ENCODE data around the gene PLIN4. TPM values are rescaled to one million over a fixed set of nuclear protein-coding genes. Genes with fewer than 3 reads are reported as not detected.

PLIN4 gene
- 0.43 and 2.5 TPM in 2 replicates for total RNA-seq

GRCh38 chr19:4518345-4519171, at the start of gene PLIN4:
PLIN4 (minus strand) TSS chr19:4518486; CDS start chr19:4518272, 214 bp downstream.

GRCh38 chr19:4559569-4559968, 41.3 kb upstream of the PLIN4 start, which contains the start of gene SEMA6B:
SEMA6B (minus strand) TSS chr19:4559684; CDS start chr19:4558457, 1,227 bp downstream.

GRCh38 chr19:4539693-4540581, 21.7 kb upstream of the PLIN4 start, which contains the start of gene LRG1:
LRG1 (minus strand) TSS chr19:4540036; CDS start chr19:4540013, 23 bp downstream.

DNA sequence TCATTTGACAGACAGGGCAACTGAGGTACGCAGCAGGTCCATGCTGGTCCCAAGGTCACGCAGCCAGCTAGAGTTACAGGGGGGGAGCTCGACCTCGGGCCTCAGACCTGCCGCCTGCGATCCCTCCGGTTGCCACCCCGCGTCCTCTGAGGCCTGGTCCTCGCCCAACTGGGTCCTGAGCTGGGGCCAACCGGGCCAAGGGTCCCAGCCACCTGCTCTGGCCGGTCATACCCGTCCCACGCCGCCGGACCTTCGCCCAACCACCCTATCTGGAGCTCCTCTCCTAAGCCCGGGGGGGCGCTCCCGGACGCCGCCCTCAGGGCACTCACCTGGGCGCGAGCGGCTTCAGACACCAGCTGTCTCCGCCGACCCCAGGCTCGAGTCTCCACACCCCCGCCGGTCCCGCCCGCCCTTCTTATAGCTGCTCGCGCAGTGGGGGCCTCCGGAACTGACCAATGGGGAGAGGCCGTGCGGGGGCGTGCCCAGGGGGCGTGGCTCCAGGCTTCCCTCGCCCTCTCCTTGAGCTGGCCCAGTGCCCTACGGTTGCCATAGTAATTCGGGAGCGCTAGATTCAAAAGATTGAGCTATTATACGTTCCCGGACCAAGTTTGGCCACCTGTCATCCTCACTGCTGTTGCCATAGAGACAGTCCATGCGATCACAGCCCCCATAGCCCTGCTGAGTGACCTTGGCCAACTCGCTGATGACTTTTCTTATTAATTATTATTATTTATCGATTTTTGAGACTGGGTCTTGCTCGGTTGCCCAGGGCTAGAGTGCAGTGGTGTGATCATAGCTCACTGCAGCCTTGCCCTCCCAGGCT, 16.8 kb upstream of the PLIN4 start, which contains the start of gene PLIN5:
PLIN5 (minus strand) TSS at position 389 of the 823 bp plus-strand sequence. CDS start 1,150 bp downstream, outside the sequence.

DNA sequence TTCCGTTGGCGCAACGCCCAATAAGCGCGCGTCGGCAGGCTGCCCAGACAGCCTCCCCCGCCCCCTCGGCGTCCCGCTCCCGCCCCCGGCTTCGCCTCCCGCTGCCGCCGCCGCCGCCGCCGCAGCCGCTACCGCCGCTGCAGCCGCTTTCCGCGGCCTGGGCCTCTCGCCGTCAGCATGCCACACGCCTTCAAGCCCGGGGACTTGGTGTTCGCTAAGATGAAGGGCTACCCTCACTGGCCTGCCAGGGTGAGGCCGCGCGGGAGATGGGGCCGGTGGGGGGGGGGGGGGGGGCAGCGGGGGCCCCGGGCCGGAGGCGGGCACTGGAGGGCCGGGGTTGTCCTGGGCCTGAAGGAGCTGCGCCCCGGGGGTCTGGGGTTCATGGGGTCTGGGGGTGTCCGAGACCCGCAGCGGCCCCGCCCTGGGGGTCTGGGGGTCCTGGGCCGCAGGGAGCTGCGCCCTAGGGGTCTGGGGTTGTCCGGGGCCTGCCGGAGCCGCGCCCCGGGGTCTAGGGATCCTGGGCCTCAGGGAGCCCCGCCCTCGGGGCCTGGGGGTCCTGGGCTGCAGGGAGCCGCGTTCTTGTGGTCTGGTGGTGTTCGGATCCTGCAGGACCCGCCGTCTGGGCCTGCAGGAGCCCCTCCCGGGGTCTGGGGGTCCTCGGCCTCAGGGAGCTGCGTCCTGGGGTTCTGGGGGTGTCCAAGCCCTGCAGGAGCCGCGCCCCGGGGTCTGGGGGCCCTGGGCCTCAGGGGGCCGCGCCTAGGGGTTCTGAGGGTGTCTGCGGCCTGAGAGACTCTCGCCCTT, 45.9 kb downstream of the PLIN4 start, which contains the start of gene HDGFL2:
HDGFL2 (plus strand) TSS at position 124 of the 801 bp plus-strand sequence; CDS start at position 178, 54 bp downstream.

DNA sequence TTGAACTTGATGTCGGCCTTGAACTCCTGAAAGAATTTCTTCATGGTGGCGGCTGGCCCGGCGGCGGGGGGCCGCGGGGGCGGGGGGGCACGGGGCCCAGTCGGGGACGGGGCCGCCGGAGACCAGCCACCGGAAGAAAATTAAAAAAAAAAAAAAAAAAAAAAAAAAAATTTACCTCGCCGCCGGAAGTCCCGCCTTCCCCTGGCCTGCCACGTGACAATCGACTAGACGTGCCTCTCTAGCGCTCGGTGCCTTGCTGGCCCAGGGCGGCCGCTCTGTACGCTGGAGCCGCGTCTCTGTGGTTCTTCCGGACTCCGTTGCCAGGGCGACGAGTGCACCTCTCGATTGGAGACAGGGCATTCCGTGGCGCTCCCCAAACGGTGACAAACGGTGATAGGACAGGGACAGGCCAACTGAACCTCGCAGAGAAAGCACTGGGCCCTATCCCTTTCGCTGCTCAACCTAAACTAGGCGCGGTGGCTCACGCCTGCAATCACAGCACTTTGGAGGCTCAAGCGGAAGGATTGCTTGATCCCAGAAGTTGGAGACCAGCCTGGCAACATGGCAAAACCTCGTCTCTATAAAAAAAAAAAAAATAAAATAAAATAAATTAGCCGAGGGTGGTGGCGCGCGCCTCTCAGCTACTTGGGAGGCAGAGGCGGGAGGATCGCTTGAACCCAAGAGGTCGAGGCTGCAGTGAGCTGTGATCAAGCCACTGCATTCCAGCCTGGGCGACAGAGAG, 60.5 kb downstream of the PLIN4 start, which contains the start of gene UBXN6:
UBXN6 (minus strand) TSS at position 141 of the 742 bp plus-strand sequence; CDS start at position 44, 97 bp downstream.

Other genes with a start within 250 kb of the PLIN4 start
- not detected in 2 replicates for gene SHD, start 239.2 kb downstream of the PLIN4 start, total RNA-seq
- not detected in 2 replicates for gene TMIGD2, start 216.1 kb downstream of the PLIN4 start, total RNA-seq
- gene FSD1, start 213.9 kb downstream of the PLIN4 start, total RNA-seq: 11.3 and 14.9 TPM in 2 replicates
- 6.6 and 6.7 TPM in 2 replicates for gene STAP2, start 179.7 kb downstream of the PLIN4 start, total RNA-seq
- gene MPND, start 174.9 kb downstream of the PLIN4 start, total RNA-seq: 8.2 and 8.8 TPM in 2 replicates
- gene SH3GL1, start 117.9 kb downstream of the PLIN4 start, total RNA-seq: 25.2 and 31.7 TPM in 2 replicates
- gene CHAF1A, start 115.8 kb downstream of the PLIN4 start, total RNA-seq: 3.7 and 6.0 TPM in 2 replicates
- 138 and 176 TPM in 2 replicates for gene UBXN6, start 60.7 kb downstream of the PLIN4 start, total RNA-seq
- 59.6 and 82.7 TPM in 2 replicates for gene HDGFL2, start 46.2 kb downstream of the PLIN4 start, total RNA-seq
- gene PLIN5, start 16.7 kb upstream of the PLIN4 start, total RNA-seq: not detected in 2 replicates
- gene LRG1, start 21.6 kb upstream of the PLIN4 start, total RNA-seq: not detected in 2 replicates
- gene SEMA6B, start 41.2 kb upstream of the PLIN4 start, total RNA-seq: 0.09 and 0.32 TPM in 2 replicates
- 1.2 and 1.4 TPM in 2 replicates for gene TNFAIP8L1, start 121.0 kb upstream of the PLIN4 start, total RNA-seq
- 182 and 263 TPM in 2 replicates for gene MYDGF, start 151.9 kb upstream of the PLIN4 start, total RNA-seq
- gene DPP9, start 205.4 kb upstream of the PLIN4 start, total RNA-seq: 17.3 and 17.8 TPM in 2 replicates